ENCODE results near the gene SULF2.

Gene SULF2

GRCh38 chr20:47784599-47785310, 526 bp downstream of the SULF2 start:
- DNase-seq (ENCODE audit: low read depth) = no peak

- no peak for DNase-seq (ENCODE audit: low read depth)
Observed at GRCh38 chr20:47783828-47784598, 1.3 kb downstream of the SULF2 start.

GRCh38 chr20:47782920-47783552, 2.2 kb downstream of the SULF2 start:
- no peak for DNase-seq (ENCODE audit: low read depth)

DNA sequence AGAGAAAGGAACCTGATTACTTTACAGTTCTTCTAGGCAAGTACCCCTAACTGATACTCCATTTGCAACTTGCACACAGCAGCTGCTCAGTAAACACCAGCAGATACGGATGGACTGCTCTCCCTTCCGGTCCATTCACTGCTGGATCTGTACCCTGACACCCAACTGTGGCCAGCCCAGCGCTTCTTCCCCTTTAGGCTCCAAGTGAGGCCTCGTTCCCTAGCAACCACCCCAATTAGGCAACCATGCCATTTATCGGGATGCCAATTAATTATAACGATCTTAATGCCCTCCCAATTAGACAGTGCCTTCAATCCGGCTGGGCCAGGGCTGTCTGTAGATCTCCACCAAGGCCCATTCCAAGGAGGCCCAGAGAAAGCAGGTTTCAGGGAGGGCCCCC, 3.2 kb downstream of the SULF2 start:
- no peak for DNase-seq (ENCODE audit: low read depth)

GRCh38 chr20:47781632-47782031, 3.6 kb downstream of the SULF2 start:
- no peak for DNase-seq (ENCODE audit: low read depth)

GRCh38 chr20:47780720-47781389, 4.4 kb downstream of the SULF2 start:
- DNase-seq (ENCODE audit: low read depth) = no peak

DNA sequence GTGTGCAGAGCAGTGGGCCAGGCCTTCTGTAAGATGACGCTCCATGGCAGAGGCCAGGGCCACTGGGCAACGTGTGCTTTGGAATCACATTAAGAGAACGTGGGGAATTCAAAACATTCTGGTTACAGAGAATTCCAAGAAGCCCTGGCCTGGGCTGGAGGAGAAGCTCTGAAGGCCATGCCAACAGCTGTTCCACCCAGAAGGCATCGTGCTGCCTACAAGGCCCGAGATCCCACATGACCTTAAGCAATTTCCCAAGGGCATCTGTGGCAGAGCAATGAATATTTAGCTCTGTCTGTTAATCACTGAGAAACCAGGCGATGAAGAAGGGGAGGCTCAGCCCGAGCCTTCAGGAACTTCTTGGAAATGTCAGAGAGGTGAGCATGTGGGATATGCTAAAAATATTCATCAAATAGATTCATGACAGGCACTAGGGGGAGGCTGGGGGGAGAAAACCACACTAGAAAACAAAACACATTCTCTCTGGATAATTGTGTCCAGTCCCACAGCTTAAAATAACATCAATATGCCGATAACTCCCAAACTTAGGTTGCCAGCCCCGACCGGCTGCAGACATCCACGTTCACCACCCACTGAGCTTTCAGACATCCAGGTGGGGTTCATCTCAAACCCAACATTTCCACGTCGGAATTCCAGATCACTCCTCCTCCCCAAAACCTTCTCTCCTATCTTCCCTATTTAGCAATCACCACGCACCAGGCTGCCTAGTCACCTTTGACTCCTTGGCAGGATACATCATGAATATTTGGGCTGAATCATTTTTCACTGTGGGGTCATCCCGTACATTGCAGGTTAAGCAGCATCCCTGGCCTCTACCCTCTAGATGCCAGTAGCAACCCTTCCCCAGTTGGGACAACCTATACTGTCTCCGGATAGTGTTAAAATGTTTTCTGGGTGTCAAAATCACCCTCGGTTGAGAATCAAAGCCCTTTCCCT, 6.6 kb downstream of the SULF2 start:
- DNase-seq (ENCODE audit: low read depth) = no peak

DNA sequence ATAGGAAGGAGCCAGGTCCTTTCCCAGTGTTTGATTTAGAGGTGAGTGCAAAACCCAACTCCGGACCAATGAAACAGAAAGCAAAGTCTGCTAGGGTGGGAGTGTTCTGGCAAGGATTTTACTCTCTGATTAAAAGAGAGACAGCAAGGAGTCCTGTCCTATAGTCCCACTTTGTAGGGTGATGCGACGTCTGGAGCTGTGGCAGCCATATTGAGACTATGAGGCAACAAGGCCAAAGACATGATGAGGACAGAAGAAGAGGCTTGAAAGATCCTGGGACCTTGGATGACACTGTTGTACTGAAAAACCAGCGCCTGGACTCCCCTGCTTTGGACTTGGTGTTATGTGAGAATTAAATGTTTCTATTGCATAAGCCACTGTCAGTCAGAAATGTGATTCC, 8.1 kb downstream of the SULF2 start:
- no peak for DNase-seq (ENCODE audit: low read depth)

GRCh38 chr20:47776639-47777038, 8.6 kb downstream of the SULF2 start:
- DNase-seq (ENCODE audit: low read depth) = no peak

DNA sequence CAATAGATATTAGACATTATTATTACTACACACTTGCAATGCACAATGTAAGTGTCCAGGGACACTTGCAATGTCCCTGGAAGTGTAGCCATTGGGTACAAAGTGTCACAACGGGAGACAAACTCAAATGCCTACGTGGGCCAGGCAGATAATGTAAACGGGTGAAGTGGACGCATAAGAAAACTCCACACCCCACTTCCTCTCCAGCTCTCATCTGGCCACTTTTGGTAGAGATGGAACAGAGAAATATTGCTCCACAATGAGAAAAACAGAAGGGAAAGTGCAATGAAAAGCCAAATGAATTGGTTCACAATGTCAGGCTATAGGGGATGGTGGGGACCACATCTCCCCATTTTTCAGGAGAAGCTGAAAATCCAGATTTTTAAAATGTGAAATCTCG, 9.4 kb downstream of the SULF2 start:
- DNase-seq (ENCODE audit: low read depth) = no peak

DNA sequence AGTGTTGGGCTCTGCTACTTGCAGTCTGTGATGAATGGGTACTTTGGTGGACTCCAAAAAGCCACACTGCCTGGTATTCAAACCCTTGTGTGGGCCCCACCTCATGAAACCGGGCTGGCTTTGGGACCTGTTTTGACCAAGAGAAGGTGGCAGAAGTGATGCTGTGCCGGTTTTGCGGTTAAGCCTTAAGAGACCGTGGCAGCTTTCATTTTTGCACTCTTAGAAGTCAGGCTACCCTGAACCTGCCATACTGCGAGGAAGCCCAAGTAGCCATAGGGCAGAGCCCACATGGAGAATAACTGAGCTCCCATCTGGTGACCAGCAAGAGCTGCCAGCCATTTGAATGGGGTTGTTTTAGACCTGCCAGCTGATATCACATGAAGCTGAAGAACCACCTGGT, 10.2 kb downstream of the SULF2 start:
- DNase-seq (ENCODE audit: low read depth) = no peak

GRCh38 chr20:47774131-47774777, 11.0 kb downstream of the SULF2 start:
- no peak for DNase-seq (ENCODE audit: low read depth)

DNA sequence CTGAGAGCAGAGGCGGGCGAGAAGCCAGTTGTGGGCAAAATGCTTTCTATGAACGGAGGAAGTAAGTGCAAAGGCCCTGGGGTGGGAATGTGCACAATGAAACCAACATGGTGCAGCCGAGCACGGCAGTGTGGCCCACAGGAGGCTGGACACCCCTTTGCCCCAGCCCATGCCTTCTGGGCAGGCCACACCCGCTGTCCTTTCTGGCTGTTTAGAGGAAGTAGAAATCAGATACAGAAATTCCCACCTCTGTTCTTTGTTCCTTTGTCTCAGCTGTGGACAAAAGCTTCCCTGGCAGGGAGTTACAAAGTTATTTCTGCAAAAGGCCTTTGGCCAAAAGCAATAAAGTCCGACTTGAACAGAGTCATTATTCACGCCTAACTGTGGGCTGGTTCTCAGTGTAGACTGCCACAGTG, 11.9 kb downstream of the SULF2 start:
- no peak for DNase-seq (ENCODE audit: low read depth)

- no peak for DNase-seq (ENCODE audit: low read depth)
Observed at GRCh38 chr20:47770935-47771334, 14.3 kb downstream of the SULF2 start.

DNA sequence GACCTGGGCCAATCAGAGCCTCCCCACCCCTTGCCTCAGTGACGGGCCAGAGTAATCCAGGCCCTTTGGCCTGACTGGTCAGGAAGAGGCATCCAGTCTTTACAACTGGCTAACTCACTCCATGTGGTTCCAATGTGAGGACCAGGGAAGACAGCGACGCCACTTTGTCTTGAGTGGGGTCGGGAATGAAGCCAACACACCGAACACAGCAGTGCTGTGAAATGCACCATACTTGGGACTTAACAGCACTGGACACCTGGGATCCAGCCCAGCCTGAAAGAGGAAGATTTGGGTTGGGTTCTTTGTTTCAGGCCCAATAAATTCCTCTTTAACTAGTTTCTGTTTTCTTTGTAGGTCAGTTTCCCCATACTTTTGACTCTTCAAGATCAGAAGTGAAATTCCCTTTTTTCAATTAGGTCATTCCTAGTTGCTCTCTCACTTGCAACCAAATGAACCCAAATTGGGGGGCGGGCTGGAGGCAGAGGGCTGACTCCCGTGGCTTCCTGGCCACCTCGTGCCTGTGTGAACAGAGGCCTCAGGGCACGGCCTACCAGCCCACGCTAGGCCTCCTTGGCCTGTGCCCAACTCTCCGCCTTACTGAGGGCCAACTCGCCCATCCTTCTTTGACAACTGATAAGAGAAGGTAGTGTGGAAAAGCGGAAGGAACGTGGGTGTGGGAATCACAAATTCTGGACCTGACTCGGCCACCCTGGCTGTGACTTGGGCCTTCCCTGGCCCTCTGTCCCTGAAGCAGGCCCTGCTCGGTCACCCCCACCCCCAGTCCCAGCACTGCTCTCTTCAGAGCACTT, 17.1 kb downstream of the SULF2 start:
- no peak for DNase-seq (ENCODE audit: low read depth)

- DNase-seq (ENCODE audit: low read depth) = no peak
Observed at GRCh38 chr20:47765691-47766594, 19.3 kb downstream of the SULF2 start.

DNA sequence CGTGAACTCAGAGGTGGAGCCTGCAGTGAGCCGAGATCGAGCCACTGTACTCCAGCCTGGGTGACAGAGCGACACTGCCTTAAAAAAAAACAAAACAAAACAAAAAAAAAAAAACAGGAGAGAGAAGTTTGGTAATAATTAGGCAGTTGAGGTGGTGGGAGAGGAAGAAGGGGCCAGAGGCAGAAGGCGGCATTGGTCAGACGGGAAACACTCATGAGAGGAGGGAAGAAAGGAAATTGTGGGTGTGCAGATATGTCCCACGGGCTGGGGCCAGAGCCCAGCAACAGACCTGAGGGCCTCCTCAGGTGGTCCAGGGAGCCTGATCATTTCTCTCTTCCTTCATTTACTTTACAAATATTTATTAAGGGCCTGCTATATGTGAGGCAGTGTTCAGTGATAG, 20.0 kb downstream of the SULF2 start:
- DNase-seq (ENCODE audit: low read depth) = no peak

GRCh38 chr20:47764154-47764733, 21.0 kb downstream of the SULF2 start:
- no peak for DNase-seq (ENCODE audit: low read depth)

Data from T follicular helper cell (primary cell).